Bone marrow (tissue), 2 donors: Measurements from ENCODE around the gene ARHGEF28.
A peak's percentile ranks its signal among the peaks of the same experiment; 100 is the strongest.

ENCODE experiments used
- DNase-seq, 2 donors: peaks; one replicate each; lab custom pipeline; 2025; lab: John Stamatoyannopoulos, UW

ARHGEF28 gene

DNA sequence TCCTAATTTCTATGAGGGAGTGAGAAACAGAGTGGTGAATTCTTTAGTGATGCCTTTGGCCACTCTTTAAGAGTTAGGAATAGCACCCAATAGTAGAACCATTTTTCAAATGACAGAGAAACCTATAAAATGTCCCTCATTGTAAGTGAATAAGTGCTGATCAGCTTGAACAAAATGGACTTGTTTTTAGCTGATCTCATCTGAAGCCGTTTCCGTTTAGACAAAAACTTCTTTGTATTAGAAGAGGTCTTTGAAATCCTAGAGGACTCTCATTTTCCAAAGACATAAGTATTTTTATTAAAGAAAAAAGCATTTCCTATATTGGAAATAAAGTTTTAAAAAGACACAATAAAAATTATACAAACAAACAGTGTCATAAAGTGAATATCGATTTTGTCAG is 273.9 kb downstream of the ARHGEF28 start:
- no peak for DNase-seq

DNA sequence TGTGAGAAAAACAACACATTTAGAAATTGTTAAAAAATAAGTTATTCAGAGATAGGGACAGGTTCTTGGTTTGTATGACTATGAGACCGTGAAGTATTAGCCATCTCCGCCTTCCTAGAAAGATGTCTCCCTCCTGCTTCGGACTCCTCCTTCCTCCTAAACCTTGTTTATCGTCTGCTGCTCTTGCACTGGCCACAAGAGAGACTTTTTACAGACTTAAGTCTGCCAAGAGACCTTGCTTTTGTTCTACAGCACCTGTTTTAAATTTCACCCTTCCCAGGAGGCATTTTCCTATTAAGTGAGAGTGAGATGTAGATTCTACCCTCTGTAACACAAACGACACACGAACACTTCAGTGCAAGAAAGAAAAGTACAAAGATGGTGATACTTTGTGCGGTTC is 274.6 kb downstream of the ARHGEF28 start:
- DNase-seq: no peak

DNA sequence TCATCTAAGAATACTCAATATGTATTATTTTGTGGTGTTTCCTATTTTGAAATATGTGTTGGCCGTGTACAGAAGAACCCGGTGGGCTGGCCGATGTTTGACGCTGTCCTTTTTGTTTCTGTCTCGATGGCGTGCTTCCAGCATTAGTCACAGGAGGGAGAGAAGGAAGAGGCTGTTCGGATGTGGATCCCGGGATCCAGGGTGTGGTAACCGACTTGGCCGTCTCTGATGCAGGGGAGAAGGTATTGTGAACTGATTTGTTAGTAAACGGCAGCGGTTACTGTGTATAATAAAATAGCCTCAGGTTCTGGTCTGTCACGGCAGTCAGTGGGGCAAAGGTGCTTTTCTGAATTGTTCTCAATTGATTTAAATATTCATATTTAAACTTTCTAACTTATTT is 275.0 kb downstream of the ARHGEF28 start:
- no peak for DNase-seq

DNA sequence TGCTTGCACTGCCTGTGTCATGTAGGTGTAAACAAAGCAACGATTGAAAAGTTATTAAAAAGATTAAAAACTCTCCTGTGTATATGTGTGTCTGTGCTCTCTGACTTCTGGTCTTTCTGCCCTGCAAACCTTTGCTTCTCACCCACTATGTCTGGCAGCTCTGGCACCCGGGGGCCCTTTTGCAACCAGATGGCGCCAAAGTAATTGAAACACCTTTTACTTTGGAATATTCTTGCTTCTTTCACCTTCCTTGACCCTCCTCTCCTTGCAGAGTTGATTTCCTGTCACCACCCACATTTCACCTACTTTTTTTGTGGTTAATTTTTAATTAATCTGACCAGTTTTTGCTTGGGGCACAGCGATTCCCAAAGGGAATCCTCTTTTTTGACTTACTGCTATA is 275.5 kb downstream of the ARHGEF28 start:
- DNase-seq: no peak

DNA sequence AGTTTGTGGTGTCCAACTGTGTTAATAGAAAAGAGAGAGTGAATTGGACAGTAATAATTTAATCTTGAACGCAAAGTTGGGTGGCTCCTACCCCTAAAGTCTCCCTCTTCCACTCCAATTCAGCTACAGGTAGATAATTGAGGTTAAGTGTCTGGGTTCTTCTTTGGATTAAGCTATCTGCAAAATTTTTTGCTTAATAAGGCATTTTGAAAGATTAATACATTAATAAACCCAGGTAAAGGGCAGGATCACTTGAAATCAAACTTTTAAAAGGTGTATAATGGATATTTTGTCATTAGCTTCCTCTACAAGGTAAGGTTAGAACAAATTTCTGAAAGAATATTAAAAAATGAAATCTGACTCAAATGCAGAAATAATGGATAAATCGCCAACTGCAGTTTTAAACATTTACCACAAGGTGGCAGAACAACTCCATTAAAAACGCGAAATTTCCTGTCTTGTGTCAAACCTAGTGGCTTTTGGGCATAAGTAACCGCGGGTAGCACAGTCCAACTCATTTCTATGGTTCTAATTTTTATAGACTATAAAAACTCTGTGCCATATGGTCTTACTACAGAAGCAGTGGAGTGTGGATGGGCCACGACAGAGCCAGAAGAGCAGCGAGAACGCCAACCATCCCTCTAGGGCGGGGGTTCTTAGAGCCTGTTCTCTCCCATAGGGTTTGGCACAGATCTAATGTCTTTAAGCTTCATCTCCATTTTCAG is 276.5 kb downstream of the ARHGEF28 start:
- peak in 1 of 2 donors; percentile 38 for DNase-seq

DNA sequence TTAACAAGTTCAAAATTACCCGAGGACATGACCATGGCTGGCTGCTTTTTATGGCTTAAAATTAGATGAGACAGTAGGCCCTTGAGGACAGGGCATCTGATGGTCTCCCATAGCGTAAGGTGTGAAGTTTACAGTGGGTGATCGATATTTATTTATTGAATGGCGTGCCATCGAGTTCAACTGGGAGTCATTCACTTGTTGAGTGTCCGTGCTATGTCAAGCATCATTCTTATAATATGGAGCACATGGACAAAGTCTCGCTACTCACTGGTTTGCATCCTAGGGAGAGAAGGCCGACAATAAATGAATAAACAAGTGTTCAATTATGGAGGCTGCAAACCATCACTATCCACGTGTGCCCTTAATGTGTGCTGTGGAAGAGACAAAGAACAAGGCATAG is 277.2 kb downstream of the ARHGEF28 start:
- no peak for DNase-seq

DNA sequence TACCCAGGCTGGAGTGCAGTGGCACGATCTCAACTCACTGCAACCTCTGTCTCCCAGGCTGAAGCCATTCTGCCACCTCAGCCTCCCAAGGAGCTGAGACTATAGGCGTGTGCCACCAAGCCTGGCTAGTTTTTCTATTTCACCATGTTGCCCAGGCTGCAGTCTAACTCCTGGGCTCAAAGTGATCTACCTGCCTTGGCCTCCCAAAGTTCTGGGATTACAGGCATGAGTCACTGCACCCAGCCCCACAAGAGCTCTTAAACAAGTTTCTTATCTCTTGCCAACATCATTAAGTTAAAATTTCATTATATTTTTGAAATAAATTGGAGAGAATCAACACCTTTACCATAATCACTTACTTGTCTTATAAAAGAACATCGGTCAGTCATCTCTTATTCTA is 280.3 kb downstream of the ARHGEF28 start:
- DNase-seq: no peak

DNA sequence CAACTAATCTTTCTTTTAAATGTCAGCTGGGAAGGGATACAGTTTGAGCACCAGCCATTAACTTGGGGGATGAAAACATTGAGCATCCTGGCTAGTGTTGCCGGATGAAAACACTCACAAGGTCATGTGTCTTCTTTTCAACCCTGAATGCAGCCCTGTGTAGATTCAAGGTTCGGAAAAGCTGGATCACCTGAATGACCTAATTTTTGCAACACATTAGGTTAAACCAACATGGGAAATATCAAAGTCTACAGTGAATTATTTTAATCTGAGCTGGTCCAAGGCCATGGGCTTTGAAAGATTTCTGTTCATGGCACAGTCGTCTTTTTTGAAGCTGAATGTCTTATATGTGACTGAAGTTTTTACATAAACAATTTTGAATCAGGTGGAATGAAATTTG is 281.2 kb downstream of the ARHGEF28 start:
- no peak for DNase-seq

DNA sequence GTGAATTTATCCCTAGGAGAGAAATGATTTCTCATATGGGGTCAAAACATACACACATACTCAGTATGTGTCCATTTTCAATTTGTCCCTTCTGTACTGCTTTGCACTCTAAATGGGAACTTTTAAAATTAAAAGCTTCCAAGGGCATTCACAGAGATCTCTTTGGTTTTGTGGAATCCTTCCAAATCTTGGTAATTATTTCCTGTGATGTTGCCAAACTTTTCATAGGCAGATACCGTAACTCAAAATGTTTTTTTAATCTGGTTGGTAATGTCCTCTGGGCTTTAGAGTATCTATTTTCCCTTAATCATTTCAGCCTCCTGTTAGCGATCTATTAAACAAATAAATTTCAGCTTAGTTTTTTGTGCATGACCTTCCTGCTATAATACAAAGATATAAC is 282.4 kb downstream of the ARHGEF28 start:
- no peak for DNase-seq

DNA sequence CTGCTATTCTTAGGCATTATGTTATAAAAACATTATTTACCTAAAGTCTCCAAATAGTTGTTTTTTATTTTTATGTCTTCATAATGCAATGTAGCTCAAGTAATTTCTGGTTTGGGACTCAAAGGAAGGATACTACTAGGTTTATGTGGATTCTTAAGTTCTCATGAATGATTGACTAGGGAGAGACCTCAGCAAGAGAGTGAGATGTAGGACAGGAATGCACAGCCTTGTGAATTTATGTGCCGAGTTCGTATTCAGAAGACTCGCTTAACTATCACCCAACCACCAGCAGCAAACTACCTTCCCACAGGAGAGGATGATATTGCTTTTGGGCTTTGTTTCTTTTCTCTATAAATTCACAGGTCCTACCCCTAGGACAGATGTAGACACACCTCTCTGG is 282.9 kb downstream of the ARHGEF28 start:
- no peak for DNase-seq

DNA sequence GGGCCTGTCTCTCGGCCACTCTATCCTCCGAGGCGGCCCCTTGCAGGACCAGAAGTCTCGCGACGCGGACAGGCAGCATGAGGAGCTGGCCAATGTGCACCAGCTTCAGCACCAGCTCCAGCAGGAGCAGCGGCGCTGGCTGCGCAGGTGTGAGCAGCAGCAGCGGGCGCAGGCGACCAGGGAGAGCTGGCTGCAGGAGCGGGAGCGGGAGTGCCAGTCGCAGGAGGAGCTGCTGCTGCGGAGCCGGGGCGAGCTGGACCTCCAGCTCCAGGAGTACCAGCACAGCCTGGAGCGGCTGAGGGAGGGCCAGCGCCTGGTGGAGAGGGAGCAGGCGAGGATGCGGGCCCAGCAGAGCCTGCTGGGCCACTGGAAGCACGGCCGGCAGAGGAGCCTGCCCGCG is 283.5 kb downstream of the ARHGEF28 start:
- no peak for DNase-seq

DNA sequence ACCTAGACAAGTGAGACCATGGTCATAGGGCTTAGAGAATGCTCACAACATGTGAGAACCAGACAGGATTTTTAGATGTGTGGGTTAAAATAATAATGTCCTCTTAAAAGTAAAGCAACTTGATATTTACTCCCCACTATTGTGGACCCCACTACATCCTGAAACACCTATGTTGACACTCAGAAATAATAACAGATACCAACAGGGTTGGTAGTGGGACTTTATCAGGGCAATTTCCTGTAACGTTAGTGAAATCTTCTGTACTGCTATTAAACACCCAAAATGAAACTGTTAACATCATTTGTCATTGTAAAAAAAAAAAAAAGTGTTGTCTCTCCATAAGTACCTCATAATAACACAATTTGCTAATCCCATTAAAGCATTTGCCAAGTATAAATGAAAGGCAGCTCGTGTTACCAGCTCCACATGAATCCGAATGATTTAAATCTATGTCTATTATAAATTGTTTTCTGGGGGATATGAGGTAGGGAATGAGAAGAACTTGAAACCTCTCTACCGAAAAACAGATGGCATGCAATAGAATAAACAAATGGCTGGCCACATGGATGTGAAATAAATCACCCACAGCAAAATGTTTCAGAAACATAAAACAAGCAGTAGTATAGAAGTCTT is 285.9 kb downstream of the ARHGEF28 start:
- DNase-seq: no peak

DNA sequence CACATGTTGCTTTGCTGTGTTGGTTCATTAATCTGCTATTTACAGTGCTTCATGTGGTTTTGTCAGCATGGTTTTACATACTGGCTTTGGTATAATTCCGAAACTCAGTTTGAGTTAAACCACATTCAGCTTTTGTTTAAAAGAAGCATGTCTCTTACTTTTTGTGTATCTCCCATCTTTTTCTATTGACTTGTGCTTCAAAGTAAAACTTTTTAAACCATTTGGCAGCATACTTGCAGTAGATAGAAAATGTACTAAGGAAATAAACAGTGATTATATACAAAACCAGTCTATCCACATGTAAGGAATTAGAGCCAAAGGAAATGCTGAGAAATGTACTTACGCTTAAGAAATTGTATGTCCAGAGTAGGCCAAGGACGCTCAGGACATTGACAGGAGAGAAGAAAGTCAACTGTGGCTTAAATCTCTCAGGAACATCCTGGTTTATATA is 286.9 kb downstream of the ARHGEF28 start:
- no peak for DNase-seq

DNA sequence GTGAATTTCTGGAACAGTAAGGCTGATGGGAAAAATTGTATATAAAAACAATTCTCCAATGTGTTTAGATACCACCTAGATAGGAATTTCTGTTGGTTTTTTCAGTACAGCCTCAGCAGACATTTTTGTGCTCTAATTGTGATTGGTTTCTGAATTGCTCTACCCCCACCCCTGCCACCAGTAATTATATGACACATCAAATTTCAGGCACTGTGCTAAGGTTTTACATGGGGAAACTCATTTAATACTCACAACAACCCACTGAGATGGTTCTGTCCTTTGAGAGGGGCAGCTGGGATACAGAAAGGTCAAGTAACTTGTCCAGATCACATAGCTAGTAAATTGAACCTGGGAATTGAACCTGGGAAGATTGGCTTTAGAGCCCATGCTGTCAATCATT is 288.0 kb downstream of the ARHGEF28 start:
- no peak for DNase-seq

DNA sequence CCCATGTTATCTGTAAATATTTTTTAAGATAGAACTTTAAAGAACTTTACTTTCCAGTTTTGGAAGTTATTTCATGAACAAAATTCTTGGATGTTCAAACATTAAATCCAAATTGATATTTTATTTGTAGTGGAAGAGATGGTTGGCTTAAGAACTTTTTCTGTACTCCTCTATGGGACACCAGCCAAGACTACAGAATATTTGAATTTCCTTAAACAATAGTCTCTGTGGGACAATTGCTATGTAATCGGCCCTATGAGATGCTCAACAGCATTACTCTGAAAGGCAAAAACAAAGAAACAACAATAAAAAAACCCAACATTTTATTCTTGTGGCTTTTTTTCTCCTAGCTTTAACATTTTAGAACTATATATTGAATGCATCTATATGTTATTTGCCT is 289.3 kb downstream of the ARHGEF28 start:
- no peak for DNase-seq

DNA sequence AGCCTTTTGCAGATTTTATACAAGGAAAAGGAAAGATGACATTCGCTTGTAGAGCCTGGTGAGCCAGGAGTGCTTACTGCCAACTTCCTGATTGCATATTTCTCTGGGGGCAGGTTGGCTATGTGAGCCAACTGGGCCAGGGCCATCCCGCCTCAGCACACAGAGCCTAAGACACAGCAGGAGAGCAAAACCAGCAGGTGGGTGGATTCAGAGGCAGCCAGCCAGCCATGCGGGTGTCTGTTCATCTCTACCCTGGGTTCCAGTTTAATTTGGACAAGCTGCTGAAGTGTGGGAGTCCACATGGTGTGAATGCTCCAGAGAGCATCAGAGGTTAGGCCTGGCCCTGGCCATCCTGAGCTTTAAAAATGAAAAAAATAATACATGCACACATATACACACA is 291.4 kb downstream of the ARHGEF28 start:
- DNase-seq: no peak

DNA sequence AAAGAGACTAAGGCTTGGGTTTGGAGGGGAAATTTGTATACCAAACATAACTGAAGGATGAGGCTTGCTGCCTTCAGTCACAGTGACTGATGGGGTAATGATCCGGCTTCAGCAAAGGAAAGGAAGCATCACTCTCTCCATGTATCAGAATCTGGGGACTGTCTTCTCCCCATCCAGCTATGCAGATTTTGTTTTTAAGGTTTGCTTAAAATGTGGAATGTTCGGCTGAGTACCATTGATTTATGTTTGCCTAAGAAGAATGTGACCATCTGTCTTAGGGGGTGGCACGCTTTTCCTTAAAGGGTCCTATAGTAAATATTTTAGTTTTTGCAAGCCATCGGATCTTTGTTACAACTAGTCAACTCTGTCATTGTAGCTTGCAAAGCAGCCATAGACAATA is 291.9 kb downstream of the ARHGEF28 start:
- no peak for DNase-seq

DNA sequence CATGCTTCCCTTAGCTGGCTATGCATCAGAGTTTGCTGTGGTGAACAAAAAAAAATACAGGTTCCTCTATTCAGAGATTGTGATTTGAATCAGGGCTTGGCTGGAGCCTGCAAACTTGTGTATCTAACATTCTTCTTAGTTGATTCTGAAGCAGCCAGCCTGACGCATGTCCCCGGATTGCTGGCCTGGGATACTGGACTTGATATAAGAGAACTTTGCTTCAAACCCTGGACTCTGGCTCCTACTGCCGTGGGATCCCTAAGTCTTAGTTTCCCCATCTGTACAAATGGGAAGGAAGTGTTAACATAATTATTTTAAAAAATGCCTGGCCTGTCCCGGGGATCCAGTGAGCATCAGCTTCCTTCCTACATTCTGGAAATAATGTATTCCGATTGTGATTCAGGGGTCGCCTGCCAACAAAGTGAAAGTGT is 292.8 kb downstream of the ARHGEF28 start:
- no peak for DNase-seq

DNA sequence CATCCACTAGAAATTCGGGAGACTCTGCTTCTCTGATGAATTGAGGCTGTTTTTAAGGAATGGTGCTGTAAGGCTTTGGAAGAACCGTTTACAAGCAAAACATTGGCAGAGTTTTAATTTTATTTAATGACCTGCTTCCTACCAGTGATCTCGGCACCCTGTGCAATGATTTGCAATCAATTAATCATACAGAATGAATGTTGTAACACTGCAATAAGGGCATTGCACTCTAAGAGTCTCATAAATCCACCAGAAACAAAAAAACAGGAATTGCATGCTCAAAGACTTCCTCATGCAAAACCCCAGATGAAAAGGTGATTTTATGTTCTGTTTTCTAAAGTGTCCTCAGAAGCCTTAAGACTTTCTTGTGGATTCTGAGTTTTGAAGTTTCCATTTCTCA is 295.7 kb downstream of the ARHGEF28 start:
- DNase-seq: no peak

DNA sequence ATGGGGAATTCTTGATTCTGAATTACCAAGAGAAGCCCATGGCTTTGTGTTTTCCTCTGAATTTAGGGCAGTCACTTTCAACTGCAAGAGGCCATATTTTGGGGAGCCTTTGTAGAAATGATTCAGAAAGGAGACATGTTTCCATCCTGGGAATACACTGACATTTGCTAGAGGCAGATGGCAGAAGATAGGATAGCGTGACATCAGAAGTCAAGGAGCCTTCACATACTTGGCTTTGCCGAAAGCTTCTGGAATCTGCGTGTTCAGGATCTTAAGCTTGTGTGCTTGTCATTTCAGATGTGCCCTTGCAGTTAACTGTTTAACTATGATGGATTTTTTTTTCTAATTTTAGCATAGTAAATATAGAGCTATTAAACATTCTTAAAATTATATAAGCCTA is 296.2 kb downstream of the ARHGEF28 start:
- no peak for DNase-seq

DNA sequence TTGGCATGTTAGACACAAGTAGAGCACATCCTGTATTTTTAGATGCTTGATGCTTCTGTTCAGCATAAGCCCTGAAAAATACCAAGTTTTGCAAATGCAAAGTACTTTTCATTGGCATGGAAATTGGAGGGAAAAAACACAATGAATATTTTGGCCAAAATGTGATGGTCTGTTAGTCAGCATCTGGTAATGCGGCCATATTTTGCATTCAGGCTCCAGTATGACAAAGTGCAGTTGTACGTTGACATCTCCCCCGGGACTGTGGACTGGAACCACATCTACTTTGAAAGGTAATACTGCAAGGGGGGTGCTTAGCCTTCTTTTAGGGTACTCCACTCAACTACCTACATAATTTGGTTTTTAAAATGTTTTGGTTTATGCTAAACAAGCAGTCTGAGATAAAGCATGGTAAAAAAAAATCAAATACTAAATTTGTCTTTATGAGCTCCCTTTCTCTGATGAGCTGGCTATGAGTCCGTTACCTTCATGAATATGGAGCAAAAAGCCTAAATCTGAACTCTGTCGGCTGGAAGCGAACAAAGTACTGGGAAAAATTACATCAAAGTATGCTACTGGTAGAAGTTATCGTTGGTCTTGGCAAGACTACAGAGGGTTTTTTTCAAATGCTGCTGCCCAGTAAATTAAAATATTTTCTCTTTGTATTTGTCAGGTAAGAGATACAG is 297.0 kb downstream of the ARHGEF28 start:
- no peak for DNase-seq

DNA sequence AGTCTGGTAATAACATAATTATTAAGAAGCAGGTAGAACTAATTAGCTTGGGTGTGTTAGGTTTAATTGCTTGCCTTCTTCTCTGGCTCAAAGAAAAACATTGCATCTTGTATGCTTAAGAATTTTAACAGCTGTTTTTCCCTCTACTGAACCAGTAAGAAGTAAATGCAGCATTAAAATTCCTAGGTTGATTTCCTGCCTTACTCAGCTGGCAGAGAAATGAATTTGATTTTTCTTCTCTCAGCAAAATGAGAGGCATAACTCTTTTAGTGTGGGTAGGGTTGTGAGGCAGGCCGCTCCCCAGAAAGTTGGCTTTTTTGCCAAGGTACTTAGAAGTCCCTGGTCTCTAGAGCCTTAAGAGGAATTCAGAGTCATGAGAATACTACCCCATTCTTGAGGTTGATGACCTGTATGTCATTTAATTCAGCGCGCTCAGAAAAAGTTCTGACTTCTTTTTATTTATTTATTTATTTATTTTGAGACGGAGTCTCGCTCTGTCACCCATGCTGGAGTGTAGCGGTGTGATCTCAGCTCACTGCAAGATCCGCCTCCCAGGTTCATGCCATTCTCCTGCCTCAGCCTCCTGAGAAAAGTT is 302.6 kb downstream of the ARHGEF28 start:
- no peak for DNase-seq

DNA sequence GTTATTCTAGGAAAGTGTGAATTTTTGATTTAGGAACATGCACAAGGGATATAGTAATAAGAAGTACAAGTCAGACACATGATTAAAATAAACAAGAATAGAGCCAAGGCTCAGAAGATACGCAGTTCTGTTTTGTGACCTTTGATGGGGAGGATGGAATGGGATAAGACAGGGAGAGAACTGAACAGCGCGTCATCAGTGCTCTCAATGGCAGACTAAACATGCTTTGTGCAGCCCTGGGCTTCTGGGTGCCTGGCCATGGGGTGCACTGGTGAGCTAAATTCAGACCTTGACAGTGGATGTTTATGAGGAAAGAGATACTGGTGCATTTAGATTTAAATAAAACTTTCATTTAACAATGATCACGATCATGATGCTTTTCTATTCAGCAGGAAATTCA is 309.7 kb downstream of the ARHGEF28 start:
- DNase-seq: no peak
